Measurements from ENCODE around the gene KCNJ15.

GRCh38 chr21:38282921-38283320 lies 26.1 kb downstream of the KCNJ15 start:
- TF ChIP-seq EZH2 (IDR thresholded peaks at IDR 0.05; ENCODE audit: insufficient read depth, poor library complexity, severe bottlenecking) (no peak), EZH2phosphoT487 (IDR thresholded peaks at IDR 0.05; ENCODE audit: insufficient read depth, low read depth) (no peak)
